K562 (cell line): ENCODE measurements around the gene CD300H. TPM values are rescaled to one million over a fixed set of nuclear protein-coding genes. Genes with fewer than 3 reads are reported as not detected.

ENCODE experiments used
- ATAC-seq: fragments of 200-7000 bp; cut with Tn5 transposase; 3 replicates; pipeline ENCODE4 v1.9.1; 2020; ENCODE audit warnings: moderate library complexity
- BruUV-seq: library from RNA; stranded (reverse); fragments of 400-500 nt; replicated peaks from 2 replicates; lab custom pipeline; 2021; lab: Mats Ljungman, UMichigan
- CTCF ChIA-PET: fragments of 300-600 bp; formaldehyde crosslinking; extraction: SDS; loops from one replicate; lab custom pipeline; 2021; ENCODE audit warnings: low intra/inter-chr PET ratio; lab: Yijun Ruan, JAX
- POLR2A ChIA-PET: fragments of 300-600, 350-650 bp; sonication (Branson Sonifier 250); formaldehyde crosslinking; extraction: SDS; loops from one replicate; lab custom pipeline; 2021; ENCODE audit warnings: antibody characterized with exemption, inconsistent platforms; lab: Yijun Ruan, JAX
- DNase-seq, 4 experiments: peaks; one replicate each; pipeline versions ENCODE4 v3.0.0 to v3.0.0-alpha.2; 2011 to 2018; ENCODE audit warnings: low spot score in 3 of 4, mixed read lengths in 3 of 4; ENCODE audit errors: extremely low read depth in 1 of 4
- FAIRE-seq: peaks from 2 replicates; lab custom pipeline; 2011; peaks lifted over from hg19 to GRCh38; lab: Jason Lieb, UNC
- H2AFZ ChIP-seq: 2 replicates; pipeline ENCODE4 v1.6.0; 2011; ENCODE audit warnings: low read depth, low read length, control low read depth, inconsistent platforms
- H3K27ac ChIP-seq: fragments of 200-600 bp; 3 replicates; pipeline ENCODE4 v1.8.0; 2011; ENCODE audit warnings: low read depth, mild to moderate bottlenecking, control low read depth, inconsistent platforms, low read length, moderate library complexity, mixed read lengths; ENCODE audit errors: extremely low read depth
- H3K27me3 ChIP-seq, 2 experiments: fragments of 300-600 bp in 1 of 2; 2 replicates in 1 of 2; 3 replicates in 1 of 2; pipeline versions ENCODE4 v1.6.0 to v1.8.0; 2011; ENCODE audit warnings: inconsistent platforms in 2 of 2, low read length in 2 of 2, mild to moderate bottlenecking in 1 of 2, mixed read lengths in 1 of 2, moderate library complexity in 1 of 2; ENCODE audit not compliant: control insufficient read depth in 2 of 2, insufficient read depth in 2 of 2
- H3K36me3 ChIP-seq: fragments of 300-600 bp; 3 replicates; pipeline ENCODE4 v1.8.0; 2011; ENCODE audit warnings: mild to moderate bottlenecking, low read length, inconsistent platforms; ENCODE audit not compliant: control insufficient read depth, insufficient read depth
- H3K4me1 ChIP-seq, 2 experiments: fragments of 200-600 bp in 1 of 2; replicated peaks in 1 of 2; 2 replicates in 1 of 2; 3 replicates in 1 of 2; pipeline versions ENCODE4 v1.5.1 to v1.8.0; 2011; ENCODE audit warnings: inconsistent platforms in 2 of 2, low read length in 2 of 2, mild to moderate bottlenecking in 1 of 2, mixed read lengths in 1 of 2, moderate library complexity in 1 of 2; ENCODE audit not compliant: control insufficient read depth in 2 of 2, insufficient read depth in 2 of 2
- H3K4me2 ChIP-seq: 2 replicates; pipeline ENCODE4 v1.6.1; 2011; ENCODE audit warnings: low read length, control low read depth, inconsistent platforms, mixed read lengths; ENCODE audit not compliant: insufficient read depth
- H3K4me3 ChIP-seq: fragments of 200-600 bp; sonication (generic), shearing (Covaris generic); 2 replicates; pipeline ENCODE4 v1.5.1; 2016; ENCODE audit warnings: control low read depth, inconsistent platforms
- H3K79me2 ChIP-seq: fragments of 200-600 bp; 3 replicates; pipeline ENCODE4 v1.8.0; 2011; ENCODE audit warnings: low read length, inconsistent platforms; ENCODE audit not compliant: control insufficient read depth, insufficient read depth
- H3K9ac ChIP-seq, 2 experiments: 2 replicates each; pipeline versions ENCODE4 v1.6.0 to v1.6.1; 2011; ENCODE audit warnings: low read depth in 2 of 2, low read length in 2 of 2, control low read depth in 1 of 2, inconsistent platforms in 1 of 2, mild to moderate bottlenecking in 1 of 2, mixed read lengths in 1 of 2; ENCODE audit not compliant: insufficient read depth in 1 of 2
- H3K9me1 ChIP-seq: one replicate; pipeline ENCODE4 v1.6.0; 2011; ENCODE audit warnings: inconsistent platforms, mild to moderate bottlenecking, low read length, moderate library complexity; ENCODE audit not compliant: control insufficient read depth, insufficient read depth
- H3K9me3 ChIP-seq: replicated peaks from 2 replicates; pipeline ENCODE4 v1.5.1; 2011; ENCODE audit warnings: low read depth, low read length, inconsistent platforms; ENCODE audit not compliant: control insufficient read depth, insufficient read depth
- H4K20me1 ChIP-seq: replicated peaks from 2 replicates; pipeline ENCODE4 v1.6.1; 2011; ENCODE audit warnings: low read length, inconsistent platforms, mixed read lengths; ENCODE audit not compliant: control insufficient read depth, insufficient read depth
- CEBPZ ChIP-seq: fragments of 150-350 bp; IDR thresholded peaks from 2 replicates; pipeline ENCODE4 v1.6.1; 2014; ENCODE audit warnings: low read depth, mild to moderate bottlenecking, low read length, borderline replicate concordance
- COPS2 ChIP-seq: fragments of 450-650 bp; conservative IDR thresholded peaks from 2 replicates; pipeline ENCODE4 v1.6.1; 2016; ENCODE audit warnings: mild to moderate bottlenecking, moderate library complexity
- MAFK ChIP-seq: IDR thresholded peaks from 2 replicates; pipeline ENCODE4 v1.6.1; 2011; ENCODE audit warnings: low read length, improper control_type of control experiment
- PRDM10 ChIP-seq: fragments of 450-650 bp; IDR thresholded peaks from 2 replicates; pipeline ENCODE4 v1.6.1; 2018; ENCODE audit not compliant: partially characterized antibody
- PTRF ChIP-seq: fragments of 450-650 bp; IDR thresholded peaks from 2 replicates; pipeline ENCODE4 v1.6.1; 2016; ENCODE audit warnings: mild to moderate bottlenecking, missing genetic modification characterization, missing compliant biosample characterization
- RBBP5 ChIP-seq: fragments of 200-600 bp; sonication (generic); IDR thresholded peaks from 2 replicates; pipeline ENCODE4 v1.6.1; 2012; ENCODE audit warnings: borderline replicate concordance, mild to moderate bottlenecking, low read length, control low read depth, inconsistent platforms; ENCODE audit not compliant: insufficient read depth, poor library complexity, severe bottlenecking
- SMARCE1 ChIP-seq: fragments of 450-650 bp; IDR thresholded peaks from 2 replicates; pipeline ENCODE4 v1.7.1; 2016; ENCODE audit warnings: mild to moderate bottlenecking
- SP1 ChIP-seq: sonication (generic); formaldehyde crosslinking; IDR thresholded peaks from 2 replicates; pipeline ENCODE4 v1.8.1; 2022; ENCODE audit warnings: mild to moderate bottlenecking, missing genetic modification reagents
- SRSF9 ChIP-seq: fragments of 200-400 bp; formaldehyde crosslinking; IDR thresholded peaks from 2 replicates; pipeline ENCODE4 v1.6.1; 2017; ENCODE audit warnings: low read depth, low read length, borderline replicate concordance
- TBL1XR1 ChIP-seq, 2 experiments: IDR thresholded peaks; 2 replicates each; pipeline ENCODE4 v1.6.1; 2012; ENCODE audit warnings: improper control_type of control experiment in 2 of 2, low read length in 2 of 2, mild to moderate bottlenecking in 1 of 2
- ZBTB5 ChIP-seq: fragments of 450-650 bp; IDR thresholded peaks from 2 replicates; pipeline ENCODE4 v1.6.1; 2017; ENCODE audit warnings: antibody characterized with exemption
- ZKSCAN3 ChIP-seq: fragments of 250-450 bp; sonication (Bioruptor Pico); IDR thresholded peaks from 2 replicates; pipeline ENCODE4 v1.4.0; 2020
- ZNF589 ChIP-seq: fragments of 200-800 bp; sonication (Bioruptor generic); IDR thresholded peaks from 2 replicates; pipeline ENCODE4 v1.6.1; 2016; ENCODE audit warnings: low read depth, missing genetic modification characterization, missing compliant biosample characterization
- WGBS: fragments of 100-300 bp; shearing (Covaris generic); methylation state at CpG from one replicate; pipeline ENCODE4 v1.1.6; 2016; ENCODE audit warnings: low coverage, mixed read lengths; ENCODE audit not compliant: insufficient coverage; ENCODE audit errors: missing lambda C conversion rate; 5-methylcytosine and 5-hydroxymethylcytosine counted together
- in situ Hi-C: fragments of 300-500 bp; cut with MboI; formaldehyde crosslinking; loops from 4 replicates; pipeline ENCODE4 v1.15.0; 2018; ENCODE audit warnings: inconsistent platforms, mixed read lengths
- intact Hi-C: fragments of 100-400 bp; cut with micrococcal nuclease; formaldehyde crosslinking; loops from 2 replicates; pipeline ENCODE4 v1.14.2; 2022
- polyA plus RNA-seq, 8 experiments: library from polyadenylated mRNA; depleted of rRNA in 4 of 8; stranded (reverse) in 5 of 8; unstranded in 3 of 8; fragments of >200 nt; fragmentation: Nextera tagmentation in 2 of 8; fragmentation: Illumina TruSeq in 1 of 8; extraction: Ambion mirVana in 2 of 8; extraction: Trizol in 1 of 8; gene quantifications; 2 replicates each; pipeline versions ENCODE4 v1.2.1 to v1.2.3, GENCODE V29; 2011 to 2014; ENCODE audit warnings: inconsistent platforms in 1 of 8, missing spikeins in 1 of 8
- total RNA-seq, 7 experiments: library from RNA; depleted of rRNA in 6 of 7; stranded (reverse); fragments of >200 nt in 6 of 7; fragmentation: Illumina TruSeq in 2 of 7; extraction: Trizol in 2 of 7; gene quantifications; 2 replicates each; pipeline versions ENCODE4 v1.2.1 to v1.2.3, GENCODE V29; 2011 to 2021; ENCODE audit warnings: low replicate concordance in 1 of 7

CD300H gene
- total and polyA plus RNA-seq, 9 of the 15 experiments (the other 6 are each of a cell fraction or from before 2014, with no cell fraction given) = not detected

- H3K27ac ChIP-seq = no peak overlapping the region
- H3K9me1 ChIP-seq = no peaks in the 10 kb centered on the region
- no peak overlapping the region for H3K4me3 ChIP-seq
- ChIA-PET CTCF (no interaction called here), POLR2A (no interaction called here)
- ATAC-seq = no peak
- peaks cover 5 to 33% of the 10 kb centered on the region in 2 experiments; a peak in 3 of 5 replicates for H3K27me3 ChIP-seq
- H4K20me1 ChIP-seq = no peaks in the 10 kb centered on the region
- no peaks in the 10 kb centered on the region for H3K79me2 ChIP-seq
- no peak overlapping the region for H3K9ac ChIP-seq
- H2AFZ ChIP-seq = no peak overlapping the region
- in situ Hi-C loops = no loop called here
- FAIRE-seq = no peak
- no peak overlapping the region for H3K4me2 ChIP-seq
- no peaks in the 10 kb centered on the region for H3K36me3 ChIP-seq
- no peaks in the 10 kb centered on the region; the same call in 1 of the 2 replicates for H3K9me3 ChIP-seq
- intact Hi-C loops = no loop called here
- H3K4me1 ChIP-seq = no peaks in the 10 kb centered on the region
- BruUV-seq = no TSS peak
- DNase-seq = no peak
- 0% methylated on average over 5 of the region's 5 CpGs for WGBS
- TF ChIP-seq PRDM10 = no peak
- no peak for TF ChIP-seq ZKSCAN3
- TF ChIP-seq CEBPZ = no peak
- no peak for TF ChIP-seq SMARCE1
- TF ChIP-seq SP1 (CRISPR knock-in tag) = no peak
- TF ChIP-seq RBBP5 = no peak
- TF ChIP-seq COPS2 = no peak
- TF ChIP-seq TBL1XR1 (IDR thresholded peaks at IDR 0.05; ENCODE audit: low read length in 2 of 2) = no peak
- TF ChIP-seq ZNF589 (CRISPR knock-in tag) = no peak
- no peak for TF ChIP-seq MAFK
- no peak for TF ChIP-seq ZBTB5
- no peak for TF ChIP-seq SRSF9
- no peak for TF ChIP-seq PTRF (tag)
Observed at GRCh38 chr17:74585711-74586110, 18.4 kb upstream of the CD300H start.
